ENCODE measurements around the gene RUNX2.

The RUNX2 gene

GRCh38 chr6:45685076-45685475 is 356.9 kb downstream of the RUNX2 start:
- Histone ChIP-seq H3K27me3 (peaks cover 0 to 4% (median 0%) of the 10 kb centered on the region in 11 experiments; a peak in 3 of 22 replicates), H3K9ac (no peak overlapping the region), H3K36me3 (no peaks in the 10 kb centered on the region), H3K4me3 (no peak overlapping the region), H3K4me1 (peaks cover 11 to 31% (median 25%) of the 10 kb centered on the region in 10 experiments; a peak in 19 of 20 replicates), H3K4me2 (no peak overlapping the region), H3K9me3 (replicated peaks in 1 of 11) (peaks cover 27 to 44% (median 32%) of the 10 kb centered on the region in 11 experiments), H4K20me1 (no peaks in the 10 kb centered on the region; a peak in 1 of 22 replicates), H3K27ac (no peak overlapping the region)
- no peak for TF ChIP-seq Cebpa-rat (IDR thresholded peaks at IDR 0.05)

- Histone ChIP-seq H3K36me3 (no peaks in the 10 kb centered on the region), H3K9me3 (replicated peaks in 1 of 11) (peaks cover 9 to 24% (median 14%) of the 10 kb centered on the region in 11 experiments)
Measured at GRCh38 chr6:45686841-45687569, 358.9 kb downstream of the RUNX2 start.

GRCh38 chr6:45687570-45687969 is 359.4 kb downstream of the RUNX2 start:
- Histone ChIP-seq H3K27me3 (peaks cover 0 to 4% (median 0%) of the 10 kb centered on the region in 11 experiments; a peak in 3 of 22 replicates), H3K4me1 (peaks cover 11 to 22% (median 19%) of the 10 kb centered on the region in 10 experiments; a peak in 19 of 20 replicates), H3K4me2 (peak overlapping the region; percentile 50 to 93 (median 84)), H4K20me1 (no peaks in the 10 kb centered on the region; a peak in 1 of 22 replicates), H3K27ac (peak overlapping the region in 8 of 11 experiments; percentile 17 to 61 (median 40); a peak in 8 of 22 replicates), H3K4me3 (no peak overlapping the region), H3K9ac (peak overlapping the region in 4 of 11 experiments; percentile 20 to 50 (median 40); a peak in 3 of 22 replicates), H3K36me3 (no peaks in the 10 kb centered on the region), H3K9me3 (replicated peaks in 1 of 11) (peaks cover 3 to 19% (median 8%) of the 10 kb centered on the region in 11 experiments)
- no peak for TF ChIP-seq Cebpa-rat (IDR thresholded peaks at IDR 0.05)

More at GRCh38 chr6:45686841-45687569, 358.9 kb downstream of the RUNX2 start:
- H3K9ac ChIP-seq, result no peak overlapping the region
- peak overlapping the region; percentile 50 to 93 (median 84); a peak in 21 of 22 replicates for H3K4me2 ChIP-seq
- H3K4me3 ChIP-seq, result no peak overlapping the region
- H3K27me3 ChIP-seq, result peaks cover 0 to 4% (median 0%) of the 10 kb centered on the region in 11 experiments; a peak in 3 of 22 replicates
- H4K20me1 ChIP-seq, result no peaks in the 10 kb centered on the region; a peak in 1 of 22 replicates
- H3K4me1 ChIP-seq, result peaks cover 11 to 27% (median 23%) of the 10 kb centered on the region in 10 experiments; a peak in 19 of 20 replicates
- TF ChIP-seq Cebpa-rat (IDR thresholded peaks at IDR 0.05), result no peak
- peak overlapping the region in 5 of 11 experiments; percentile 12 to 47 (median 22); a peak in 6 of 22 replicates for H3K27ac ChIP-seq

GRCh38 chr6:45688180-45688579 is 360.1 kb downstream of the RUNX2 start:
- H3K27me3 ChIP-seq, result peaks cover 0 to 4% (median 0%) of the 10 kb centered on the region in 11 experiments; a peak in 3 of 22 replicates
- peaks cover 0 to 13% (median 4%) of the 10 kb centered on the region in 11 experiments; a peak in 7 of 22 replicates for H3K9me3 ChIP-seq (replicated peaks in 1 of 11)
- peaks cover 11 to 21% (median 18%) of the 10 kb centered on the region in 10 experiments; a peak in 19 of 20 replicates for H3K4me1 ChIP-seq
- no peak overlapping the region for H3K9ac ChIP-seq
- no peaks in the 10 kb centered on the region for H3K36me3 ChIP-seq
- H3K4me2 ChIP-seq, result peak overlapping the region; percentile 50 to 93 (median 84); a peak in 20 of 22 replicates
- no peaks in the 10 kb centered on the region; a peak in 1 of 22 replicates for H4K20me1 ChIP-seq
- no peak; a peak in 1 of 22 replicates for TF ChIP-seq Cebpa-rat (IDR thresholded peaks at IDR 0.05)
- H3K4me3 ChIP-seq, result no peak overlapping the region
- H3K27ac ChIP-seq, result peak overlapping the region in 4 of 11 experiments; percentile 17 to 61 (median 41); a peak in 3 of 22 replicates

- Histone ChIP-seq H3K4me1 (peaks cover 11 to 21% (median 18%) of the 10 kb centered on the region in 10 experiments; a peak in 19 of 20 replicates), H3K9ac (no peak overlapping the region), H3K4me2 (no peak overlapping the region), H3K27me3 (peaks cover 0 to 4% (median 0%) of the 10 kb centered on the region in 11 experiments; a peak in 3 of 22 replicates), H3K9me3 (replicated peaks in 1 of 11) (0 out of 22 replicates have a peak, but pooled peaks cover 0 to 4% (median 0%) of the 10 kb centered on the region in 11 experiments), H4K20me1 (no peaks in the 10 kb centered on the region; a peak in 1 of 22 replicates), H3K36me3 (no peaks in the 10 kb centered on the region), H3K4me3 (no peak overlapping the region), H3K27ac (no peak overlapping the region)
- no peak for TF ChIP-seq Cebpa-rat (IDR thresholded peaks at IDR 0.05)
Measured at GRCh38 chr6:45689926-45690615, 361.9 kb downstream of the RUNX2 start.

GRCh38 chr6:45690846-45691245 is 362.7 kb downstream of the RUNX2 start:
- TF ChIP-seq Cebpa-rat (IDR thresholded peaks at IDR 0.05), result no peak
- Histone ChIP-seq H4K20me1 (no peaks in the 10 kb centered on the region; a peak in 1 of 22 replicates), H3K4me1 (peaks cover 11 to 21% (median 18%) of the 10 kb centered on the region in 10 experiments; a peak in 19 of 20 replicates), H3K4me2 (no peak overlapping the region), H3K36me3 (no peaks in the 10 kb centered on the region), H3K9me3 (replicated peaks in 1 of 11) (0 out of 22 replicates have a peak, but pooled peaks cover 0 to 4% (median 0%) of the 10 kb centered on the region in 11 experiments), H3K27me3 (peaks cover 0 to 4% (median 0%) of the 10 kb centered on the region in 11 experiments; a peak in 3 of 22 replicates), H3K27ac (no peak overlapping the region), H3K9ac (no peak overlapping the region), H3K4me3 (no peak overlapping the region)

- Histone ChIP-seq H3K4me3 (no peak overlapping the region), H3K4me1 (peaks cover 11 to 20% (median 18%) of the 10 kb centered on the region in 10 experiments; a peak in 19 of 20 replicates), H3K9me3 (replicated peaks in 1 of 11) (no peaks in the 10 kb centered on the region), H3K36me3 (no peaks in the 10 kb centered on the region), H4K20me1 (no peaks in the 10 kb centered on the region; a peak in 1 of 22 replicates), H3K4me2 (no peak overlapping the region), H3K9ac (no peak overlapping the region), H3K27ac (no peak overlapping the region), H3K27me3 (peaks cover 0 to 4% (median 0%) of the 10 kb centered on the region in 11 experiments; a peak in 3 of 22 replicates)
- no peak for TF ChIP-seq Cebpa-rat (IDR thresholded peaks at IDR 0.05)
Measured at GRCh38 chr6:45691426-45691825, 363.3 kb downstream of the RUNX2 start.

GRCh38 chr6:45692021-45692420 is 363.9 kb downstream of the RUNX2 start:
- Histone ChIP-seq H3K9me3 (replicated peaks in 1 of 11) (no peaks in the 10 kb centered on the region), H3K27me3 (peaks cover 0 to 4% (median 0%) of the 10 kb centered on the region in 11 experiments; a peak in 2 of 22 replicates), H3K4me3 (no peak overlapping the region), H4K20me1 (no peaks in the 10 kb centered on the region; a peak in 1 of 22 replicates), H3K9ac (no peak overlapping the region), H3K4me2 (no peak overlapping the region), H3K36me3 (no peaks in the 10 kb centered on the region), H3K27ac (no peak overlapping the region), H3K4me1 (peaks cover 11 to 14% (median 13%) of the 10 kb centered on the region in 10 experiments; a peak in 19 of 20 replicates)
- TF ChIP-seq Cebpa-rat (IDR thresholded peaks at IDR 0.05), result no peak

All from BLaER1 treated with 17β-estradiol and CSF1 and Interleukin-3, amounts not matched to agents 10 nM and 100 nM (cell line).